ENCODE results near the gene CDH23. TPM values are rescaled to one million over a fixed set of nuclear protein-coding genes. Genes with fewer than 3 reads are reported as not detected.

CDH23 gene
- total RNA-seq, 3 donors from 2014 or later, result 1.8 to 3.6 (median 3.0) TPM

GRCh38 chr10:71635251-71635866, 238.6 kb downstream of the CDH23 start:
- Histone ChIP-seq H3K4me1 (ENCODE audit: low read depth) (peaks cover 19% of the 10 kb centered on the region), H3K36me3 (ENCODE audit: low read depth) (no peaks in the 10 kb centered on the region), H3K9me3 (no peaks in the 10 kb centered on the region), H3K4me3 (no peak overlapping the region)
- peak; percentile 18 for ATAC-seq
- intact Hi-C loops (cut with DNase I, micrococcal nuclease), result no loop called here
- TF ChIP-seq, protein P1, sequence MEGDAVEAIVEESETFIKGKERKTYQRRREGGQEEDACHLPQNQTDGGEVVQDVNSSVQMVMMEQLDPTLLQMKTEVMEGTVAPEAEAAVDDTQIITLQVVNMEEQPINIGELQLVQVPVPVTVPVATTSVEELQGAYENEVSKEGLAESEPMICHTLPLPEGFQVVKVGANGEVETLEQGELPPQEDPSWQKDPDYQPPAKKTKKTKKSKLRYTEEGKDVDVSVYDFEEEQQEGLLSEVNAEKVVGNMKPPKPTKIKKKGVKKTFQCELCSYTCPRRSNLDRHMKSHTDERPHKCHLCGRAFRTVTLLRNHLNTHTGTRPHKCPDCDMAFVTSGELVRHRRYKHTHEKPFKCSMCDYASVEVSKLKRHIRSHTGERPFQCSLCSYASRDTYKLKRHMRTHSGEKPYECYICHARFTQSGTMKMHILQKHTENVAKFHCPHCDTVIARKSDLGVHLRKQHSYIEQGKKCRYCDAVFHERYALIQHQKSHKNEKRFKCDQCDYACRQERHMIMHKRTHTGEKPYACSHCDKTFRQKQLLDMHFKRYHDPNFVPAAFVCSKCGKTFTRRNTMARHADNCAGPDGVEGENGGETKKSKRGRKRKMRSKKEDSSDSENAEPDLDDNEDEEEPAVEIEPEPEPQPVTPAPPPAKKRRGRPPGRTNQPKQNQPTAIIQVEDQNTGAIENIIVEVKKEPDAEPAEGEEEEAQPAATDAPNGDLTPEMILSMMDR (IDR thresholded peaks at IDR 0.05), result no peak
- DNase-seq, result peak in 1 of 3 donors; percentile 41

GRCh38 chr10:71635867-71636266, 239.1 kb downstream of the CDH23 start:
- DNase-seq, result no peak
- H3K4me3 ChIP-seq, result no peak overlapping the region
- intact Hi-C loops (cut with DNase I, micrococcal nuclease), result no loop called here
- no peaks in the 10 kb centered on the region for H3K9me3 ChIP-seq
- peaks cover 19% of the 10 kb centered on the region for H3K4me1 ChIP-seq (ENCODE audit: low read depth)
- TF ChIP-seq, protein P1 (IDR thresholded peaks at IDR 0.05), result no peak
- H3K36me3 ChIP-seq (ENCODE audit: low read depth), result no peaks in the 10 kb centered on the region
- no peak for ATAC-seq

DNA sequence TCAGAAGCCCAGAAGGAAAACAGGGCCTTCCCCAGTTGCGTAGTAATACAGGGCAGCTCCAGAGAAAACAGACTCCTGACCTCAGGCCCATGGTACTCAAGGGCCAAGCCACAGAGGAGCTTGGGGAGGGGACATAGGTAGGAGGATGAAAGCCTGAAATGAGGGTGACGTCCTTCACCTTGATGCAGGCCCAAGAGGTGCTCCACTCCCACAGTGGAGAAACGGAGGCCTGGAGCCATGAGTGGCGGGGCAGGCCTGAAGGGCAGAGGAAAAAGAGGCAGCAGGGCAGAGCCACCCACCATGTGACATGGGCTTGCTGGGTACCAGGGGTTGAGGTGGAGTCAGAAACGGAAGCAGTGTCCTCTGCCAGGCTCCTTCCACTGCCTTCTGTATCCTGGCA, 239.9 kb downstream of the CDH23 start:
- Histone ChIP-seq H3K36me3 (ENCODE audit: low read depth) (no peaks in the 10 kb centered on the region), H3K4me1 (ENCODE audit: low read depth) (peaks cover 19% of the 10 kb centered on the region), H3K4me3 (no peak overlapping the region), H3K9me3 (no peaks in the 10 kb centered on the region)
- no peak for ATAC-seq
- TF ChIP-seq, protein P1 (IDR thresholded peaks at IDR 0.05), result no peak
- intact Hi-C loops (cut with DNase I, micrococcal nuclease), result no loop called here
- DNase-seq, result no peak

DNA sequence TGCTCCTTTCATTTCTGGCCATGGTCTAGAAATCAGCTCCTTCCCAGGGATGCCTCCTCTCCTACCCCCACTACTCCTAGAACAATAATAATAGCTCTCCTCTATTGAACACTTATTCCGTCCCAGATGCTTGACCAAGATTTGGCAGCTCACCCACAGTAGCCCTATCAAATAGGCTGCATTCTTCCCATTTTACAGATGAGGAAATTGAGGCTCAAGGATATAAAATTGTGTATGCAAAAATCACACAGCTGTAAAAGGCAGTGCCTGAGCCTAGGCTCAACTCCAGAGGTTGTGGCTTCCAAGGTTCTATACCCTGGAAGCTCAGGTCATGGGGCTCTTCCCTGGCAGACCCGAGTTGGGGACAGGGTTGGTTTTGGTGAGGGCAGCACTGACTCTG, 240.6 kb downstream of the CDH23 start:
- H3K9me3 ChIP-seq, result no peaks in the 10 kb centered on the region
- ATAC-seq (no peak), DNase-seq (no peak)
- H3K4me1 ChIP-seq (ENCODE audit: low read depth), result peaks cover 19% of the 10 kb centered on the region
- no peaks in the 10 kb centered on the region for H3K36me3 ChIP-seq (ENCODE audit: low read depth)
- TF ChIP-seq, protein P1 (IDR thresholded peaks at IDR 0.05), result no peak
- intact Hi-C loops (cut with DNase I, micrococcal nuclease), result no loop called here
- H3K4me3 ChIP-seq, result no peak overlapping the region

DNA sequence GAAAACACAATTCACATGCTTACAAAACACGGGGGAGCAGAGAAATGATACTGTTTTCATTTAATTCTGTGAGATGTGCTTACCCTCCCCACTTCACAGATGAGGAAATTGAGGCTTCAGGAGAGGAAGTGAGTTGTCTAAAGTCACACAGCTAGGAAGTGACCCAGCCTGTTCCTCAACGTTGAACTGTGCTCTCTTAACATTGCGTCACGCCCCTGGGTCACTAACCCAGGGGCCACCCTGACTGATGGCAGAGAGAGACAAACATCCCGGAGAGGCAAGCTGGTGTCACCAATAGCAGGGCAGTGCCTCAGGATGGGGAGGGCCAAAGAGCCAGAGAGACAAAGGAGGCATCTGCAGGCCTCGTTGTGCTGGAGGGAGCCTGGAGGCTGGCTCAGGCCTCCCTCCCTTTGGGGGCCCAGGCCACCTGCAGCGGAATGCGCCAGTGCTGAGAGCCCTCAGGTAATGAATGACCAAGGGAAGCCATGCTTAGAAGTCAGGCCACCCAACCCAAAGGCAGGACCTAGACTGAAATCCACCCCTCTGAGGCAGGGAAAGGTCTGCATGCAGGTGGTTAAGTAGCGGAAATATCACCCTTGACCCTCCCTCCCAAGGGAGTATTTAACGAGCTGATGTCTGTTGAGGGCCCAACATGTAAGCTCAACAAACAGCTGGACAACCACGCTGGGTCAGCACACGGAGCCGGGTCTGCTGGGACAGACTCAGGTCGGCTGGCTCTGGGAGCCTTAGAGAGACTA, 241.5 kb downstream of the CDH23 start:
- peak; percentile 67 to 79 (median 77) for DNase-seq
- Histone ChIP-seq H3K4me3 (no peak overlapping the region), H3K36me3 (ENCODE audit: low read depth) (no peaks in the 10 kb centered on the region), H3K4me1 (ENCODE audit: low read depth) (peaks cover 19% of the 10 kb centered on the region), H3K9me3 (no peaks in the 10 kb centered on the region)
- ATAC-seq, result peak; percentile 80
- TF ChIP-seq, protein P1 (IDR thresholded peaks at IDR 0.05), result no peak
- intact Hi-C loops (cut with DNase I, micrococcal nuclease), result no loop called here
